ENCODE data around the gene SCAF1.

The SCAF1 gene

GRCh38 chr19:49688531-49689132, 46.6 kb downstream of the SCAF1 start:
- Histone ChIP-seq H3K9me3 (replicated peaks; ENCODE audit: insufficient read depth, low read length) (no peaks in the 10 kb centered on the region), H3K79me2 (ENCODE audit: low read length) (peaks cover 6% of the 10 kb centered on the region), H3K4me3 (ENCODE audit: low read length) (no peak overlapping the region), H4K20me1 (ENCODE audit: insufficient read depth, low read length) (no peaks in the 10 kb centered on the region), H2AFZ (ENCODE audit: low read length) (no peak overlapping the region), H3K27me3 (replicated peaks; ENCODE audit: insufficient read depth, low read length) (peaks cover 10% of the 10 kb centered on the region), H3K9ac (ENCODE audit: low read length) (no peak overlapping the region), H3K4me1 (ENCODE audit: low read length) (no peaks in the 10 kb centered on the region), H3K9me2 (replicated peaks; ENCODE audit: insufficient read depth, low read length) (no peaks in the 10 kb centered on the region), H3F3A (ENCODE audit: insufficient read depth, low read length) (peaks cover 6% of the 10 kb centered on the region; the same call in 1 of the 2 replicates), H3K4me2 (ENCODE audit: low read depth, low read length) (no peak overlapping the region), H3K36me3 (replicated peaks; ENCODE audit: insufficient read depth, low read length) (no peaks in the 10 kb centered on the region; the same call in none of the 2 replicates), H3K27ac (ENCODE audit: low read length) (no peak overlapping the region)
- TF ChIP-seq CTCF (IDR thresholded peaks at IDR 0.05; ENCODE audit: low read length): no peak
- TF ChIP-seq EZH2 (optimal IDR thresholded peaks at IDR 0.05; ENCODE audit: low read depth, low read length): no peak
- no peak for TF ChIP-seq EZH2phosphoT487 (IDR thresholded peaks at IDR 0.05; ENCODE audit: low read length)
- no peak for DNase-seq

- peaks cover 6% of the 10 kb centered on the region; the same call in 1 of the 2 replicates for H3F3A ChIP-seq (ENCODE audit: insufficient read depth, low read length)
- TF ChIP-seq EZH2 (optimal IDR thresholded peaks at IDR 0.05; ENCODE audit: low read depth, low read length) (no peak), CTCF (IDR thresholded peaks at IDR 0.05; ENCODE audit: low read length) (no peak), EZH2phosphoT487 (IDR thresholded peaks at IDR 0.05; ENCODE audit: low read length) (no peak)
- no peak within 1 kb of the TSS for H3K4me3 ChIP-seq (ENCODE audit: low read length)
- H3K4me2 ChIP-seq (ENCODE audit: low read depth, low read length): no peak within 1 kb of the TSS
- no peaks in the 10 kb centered on the region; the same call in 1 of the 2 replicates for H3K36me3 ChIP-seq (replicated peaks; ENCODE audit: insufficient read depth, low read length)
- no peaks in the 10 kb centered on the region for H3K4me1 ChIP-seq (ENCODE audit: low read length)
- no peaks in the 10 kb centered on the region for H3K9me2 ChIP-seq (replicated peaks; ENCODE audit: insufficient read depth, low read length)
- H3K9ac ChIP-seq (ENCODE audit: low read length): no peak within 1 kb of the TSS
- no peaks in the 10 kb centered on the region for H3K79me2 ChIP-seq (ENCODE audit: low read length)
- peaks cover 10% of the 10 kb centered on the region for H3K27me3 ChIP-seq (replicated peaks; ENCODE audit: insufficient read depth, low read length)
- DNase-seq: no peak
- no peaks in the 10 kb centered on the region for H4K20me1 ChIP-seq (ENCODE audit: insufficient read depth, low read length)
- H3K27ac ChIP-seq (ENCODE audit: low read length): no peak within 1 kb of the TSS
- H2AFZ ChIP-seq (ENCODE audit: low read length): no peak within 1 kb of the TSS
- no peaks in the 10 kb centered on the region for H3K9me3 ChIP-seq (replicated peaks; ENCODE audit: insufficient read depth, low read length)
Measured at GRCh38 chr19:49689133-49690078, 47.4 kb downstream of the SCAF1 start, which contains the start of gene ADM5. TSS of gene ADM5 (plus strand) at chr19:49689594. CDS start at chr19:49689838, 244 bp downstream.

- H3K4me2 ChIP-seq (ENCODE audit: low read depth, low read length): no peak overlapping the region
- no peak overlapping the region for H2AFZ ChIP-seq (ENCODE audit: low read length)
- TF ChIP-seq EZH2 (optimal IDR thresholded peaks at IDR 0.05; ENCODE audit: low read depth, low read length) (no peak), CTCF (IDR thresholded peaks at IDR 0.05; ENCODE audit: low read length) (no peak), EZH2phosphoT487 (IDR thresholded peaks at IDR 0.05; ENCODE audit: low read length) (no peak)
- no peaks in the 10 kb centered on the region for H3K9me2 ChIP-seq (replicated peaks; ENCODE audit: insufficient read depth, low read length)
- H3K27ac ChIP-seq (ENCODE audit: low read length): no peak overlapping the region
- no peak for DNase-seq
- no peaks in the 10 kb centered on the region for H4K20me1 ChIP-seq (ENCODE audit: insufficient read depth, low read length)
- H3K4me1 ChIP-seq (ENCODE audit: low read length): no peaks in the 10 kb centered on the region
- no peak overlapping the region for H3K9ac ChIP-seq (ENCODE audit: low read length)
- H3F3A ChIP-seq (ENCODE audit: insufficient read depth, low read length): peaks cover 6% of the 10 kb centered on the region; the same call in 1 of the 2 replicates
- H3K4me3 ChIP-seq (ENCODE audit: low read length): no peak overlapping the region
- peaks cover 10% of the 10 kb centered on the region for H3K27me3 ChIP-seq (replicated peaks; ENCODE audit: insufficient read depth, low read length)
- H3K79me2 ChIP-seq (ENCODE audit: low read length): no peaks in the 10 kb centered on the region
- H3K36me3 ChIP-seq (replicated peaks; ENCODE audit: insufficient read depth, low read length): no peaks in the 10 kb centered on the region
- no peaks in the 10 kb centered on the region for H3K9me3 ChIP-seq (replicated peaks; ENCODE audit: insufficient read depth, low read length)
Measured at GRCh38 chr19:49690079-49690655, 48.2 kb downstream of the SCAF1 start.

Measured in MM.1S (cell line).